Measurements from ENCODE around the gene UGP2.

The UGP2 gene

GRCh38 chr2:63865159-63865799 lies 23.6 kb downstream of the UGP2 start:
- TF ChIP-seq ZNF274 (IDR thresholded peaks at IDR 0.05; ENCODE audit: low read depth, low read length) = no peak
- no peak overlapping the region for H3K4me3 ChIP-seq (ENCODE audit: low read length)

- TF ChIP-seq ZNF274 (IDR thresholded peaks at IDR 0.05; ENCODE audit: low read depth, low read length) = no peak
- H3K4me3 ChIP-seq (ENCODE audit: low read length) = no peak overlapping the region
These were observed 24.5 kb downstream of the UGP2 start for GRCh38 chr2:63866009-63866709.

GRCh38 chr2:63870679-63871078 lies 29.0 kb downstream of the UGP2 start:
- no peak for TF ChIP-seq ZNF274 (IDR thresholded peaks at IDR 0.05; ENCODE audit: low read depth, low read length)
- no peak overlapping the region for H3K4me3 ChIP-seq (ENCODE audit: low read length)

- no peak overlapping the region for H3K4me3 ChIP-seq (ENCODE audit: low read length)
- no peak for TF ChIP-seq ZNF274 (IDR thresholded peaks at IDR 0.05; ENCODE audit: low read depth, low read length)
These were observed 30.2 kb downstream of the UGP2 start for GRCh38 chr2:63871864-63872263.

- no peak for TF ChIP-seq ZNF274 (IDR thresholded peaks at IDR 0.05; ENCODE audit: low read depth, low read length)
- H3K4me3 ChIP-seq (ENCODE audit: low read length) = no peak overlapping the region
These were observed 31.1 kb downstream of the UGP2 start for GRCh38 chr2:63872571-63873328.

- H3K4me3 ChIP-seq (ENCODE audit: low read length) = no peak overlapping the region
- no peak for TF ChIP-seq ZNF274 (IDR thresholded peaks at IDR 0.05; ENCODE audit: low read depth, low read length)
These were observed 32.8 kb downstream of the UGP2 start for GRCh38 chr2:63874204-63875130.

- H3K4me3 ChIP-seq (ENCODE audit: low read length) = no peak overlapping the region
- no peak for TF ChIP-seq ZNF274 (IDR thresholded peaks at IDR 0.05; ENCODE audit: low read depth, low read length)
These were observed 33.4 kb downstream of the UGP2 start for GRCh38 chr2:63875131-63875527.

GRCh38 chr2:63875559-63876245 lies 34.0 kb downstream of the UGP2 start:
- no peak for TF ChIP-seq ZNF274 (IDR thresholded peaks at IDR 0.05; ENCODE audit: low read depth, low read length)

GRCh38 chr2:63876311-63876710 lies 34.6 kb downstream of the UGP2 start:
- TF ChIP-seq ZNF274 (IDR thresholded peaks at IDR 0.05; ENCODE audit: low read depth, low read length) = no peak
- H3K4me3 ChIP-seq (ENCODE audit: low read length) = no peak overlapping the region

More at GRCh38 chr2:63875559-63876245, 34.0 kb downstream of the UGP2 start:
- no peak overlapping the region for H3K4me3 ChIP-seq (ENCODE audit: low read length)

- TF ChIP-seq ZNF274 (IDR thresholded peaks at IDR 0.05; ENCODE audit: low read depth, low read length) = no peak
These were observed 36.8 kb downstream of the UGP2 start for GRCh38 chr2:63878486-63878885.

GRCh38 chr2:63879876-63880433 lies 38.3 kb downstream of the UGP2 start:
- TF ChIP-seq ZNF274 (IDR thresholded peaks at IDR 0.05; ENCODE audit: low read depth, low read length) = no peak
- no peak overlapping the region for H3K4me3 ChIP-seq (ENCODE audit: low read length)

More at GRCh38 chr2:63878486-63878885, 36.8 kb downstream of the UGP2 start:
- H3K4me3 ChIP-seq (ENCODE audit: low read length) = no peak overlapping the region

GRCh38 chr2:63880625-63881024 lies 38.9 kb downstream of the UGP2 start:
- no peak for TF ChIP-seq ZNF274 (IDR thresholded peaks at IDR 0.05; ENCODE audit: low read depth, low read length)
- H3K4me3 ChIP-seq (ENCODE audit: low read length) = no peak overlapping the region

- H3K4me3 ChIP-seq (ENCODE audit: low read length) = no peak overlapping the region
- no peak for TF ChIP-seq ZNF274 (IDR thresholded peaks at IDR 0.05; ENCODE audit: low read depth, low read length)
These were observed 39.5 kb downstream of the UGP2 start for GRCh38 chr2:63881205-63881604.
